ENCODE measurements around the gene CD5L.

DNA sequence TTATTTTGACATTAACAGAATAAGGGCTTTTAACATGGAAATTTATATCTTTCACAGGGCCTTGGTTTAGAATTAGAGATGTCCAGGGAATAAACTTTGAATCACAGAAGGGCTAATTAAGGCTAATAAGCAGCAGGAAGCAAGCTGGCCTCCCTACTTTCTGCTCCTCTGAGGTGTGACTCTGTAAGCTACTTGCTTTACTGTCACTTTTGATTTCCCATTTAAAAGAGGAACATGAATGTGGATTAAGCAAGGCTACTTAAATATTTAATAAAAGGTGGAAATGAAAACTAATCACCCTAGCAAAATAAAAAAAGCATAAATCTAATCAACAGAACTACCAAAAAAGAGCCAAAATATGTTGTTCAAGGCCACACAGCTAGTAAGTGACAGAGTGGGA lies 28.9 kb upstream of the CD5L start:
- TF ChIP-seq POLR2AphosphoS5 (IDR thresholded peaks at IDR 0.05; ENCODE audit: borderline replicate concordance, low read depth, low read length) (no peak), EZH2 (IDR thresholded peaks at IDR 0.05) (no peak), FOXP2 (optimal IDR thresholded peaks at IDR 0.05; ENCODE audit: control extremely low read depth, extremely low read length, insufficient read depth) (no peak)

All from SK-N-MC (cell line).